ENCODE results near the gene DOK5. TPM values are rescaled to one million over a fixed set of nuclear protein-coding genes. Genes with fewer than 3 reads are reported as not detected.
A peak's percentile ranks its signal among the peaks of the same experiment; 100 is the strongest.

DOK5 gene
- total and polyA plus RNA-seq, 2 of the 4 experiments (the other 2 are of a cell fraction) = 2.8 to 3.9 TPM

- in situ Hi-C loops (cut with MboI; ENCODE audit: low sequenced_read_pairs) = no loop called here
- Histone ChIP-seq H3K9ac (ENCODE audit: low read depth, low read length) (no peak overlapping the region), H3K14ac (replicated peaks; ENCODE audit: low read depth, low read length) (no peak overlapping the region), H4K5ac (ENCODE audit: low read depth, low read length) (no peak overlapping the region), H2BK20ac (ENCODE audit: low read depth, low read length) (no peak overlapping the region), H3K4me1 (ENCODE audit: control insufficient read depth, insufficient read depth, low read length) (no peaks in the 10 kb centered on the region), H3K4me3 (ENCODE audit: insufficient read depth, low read depth, low read length) (no peak overlapping the region), H2AK9ac (replicated peaks; ENCODE audit: low read depth, low read length, poor library complexity) (no peak overlapping the region), H2BK120ac (ENCODE audit: low read depth, low read length) (no peak overlapping the region), H3K27ac (ENCODE audit: insufficient read depth, low read length) (no peak overlapping the region), H4K20me1 (ENCODE audit: insufficient read depth, low read length) (no peaks in the 10 kb centered on the region), H3K4ac (ENCODE audit: low read depth, low read length) (no peak overlapping the region), H4K8ac (ENCODE audit: low read depth in 2 of 2, low read length in 2 of 2) (no peak overlapping the region), H3K9me1 (ENCODE audit: insufficient read depth, low read length) (no peaks in the 10 kb centered on the region), H3K23ac (ENCODE audit: low read depth, low read length) (no peak overlapping the region), H3K18ac (ENCODE audit: low read depth, low read length) (no peak overlapping the region), H2AFZ (replicated peaks; ENCODE audit: low read length, poor library complexity) (no peak overlapping the region), H3K4me2 (ENCODE audit: low read depth, low read length) (no peak overlapping the region), H3K36me3 (ENCODE audit: control insufficient read depth, insufficient read depth, low read length) (no peaks in the 10 kb centered on the region), H2AK5ac (ENCODE audit: low read depth, low read length) (no peak overlapping the region), H3K27me3 (ENCODE audit: control insufficient read depth, insufficient read depth, low read length) (no peaks in the 10 kb centered on the region), H2BK15ac (ENCODE audit: low read depth, low read length) (no peak overlapping the region), H2BK5ac (ENCODE audit: low read depth, low read length, poor library complexity, severe bottlenecking) (no peak overlapping the region), H4K91ac (ENCODE audit: insufficient read depth, low read depth, low read length) (no peak overlapping the region), H3K79me1 (ENCODE audit: low read depth in 1 of 2, low read length in 2 of 2) (no peaks in the 10 kb centered on the region), H3K56ac (ENCODE audit: extremely low read depth, insufficient read depth, low read length) (no peak overlapping the region), H3K9me3 (ENCODE audit: control insufficient read depth, insufficient read depth, low read length) (no peaks in the 10 kb centered on the region)
- dilution Hi-C loops (cut with HindIII; ENCODE audit: low sequenced_read_pairs, unreplicated experiment) = no loop called here
- intact Hi-C loops (cut with micrococcal nuclease) = loop anchor here (10.0 kb wide), 1 partner anchor 1695 kb away; no protein-coding TSS in a partner anchor
- peak; percentile 43 for DNase-seq
- ATAC-seq (ENCODE audit: low read depth) = no peak; the same call in 1 of the 2 replicates
- ChIA-PET CTCF (interaction anchor here (0.9 kb wide), 1 partner anchor 9 kb away, joined by 3 read pairs; no protein-coding TSS in a partner anchor), POLR2A (ENCODE audit: unreplicated experiment) (no interaction called here)
- BruUV-seq (replicated peaks) = no TSS peak
- TF ChIP-seq ELK1 (IDR thresholded peaks at IDR 0.05; ENCODE audit: borderline replicate concordance, low read depth, low read length) (no peak), MAFK (IDR thresholded peaks at IDR 0.05; ENCODE audit: low read depth, low read length) (no peak), MAZ (IDR thresholded peaks at IDR 0.05; ENCODE audit: borderline replicate concordance, low read depth, low read length) (no peak), NFE2L2 (IDR thresholded peaks at IDR 0.05; ENCODE audit: low read depth, low read length) (no peak), RCOR1 (IDR thresholded peaks at IDR 0.05; ENCODE audit: insufficient replicate concordance, low read length) (no peak)
- WGBS, 2 experiments (ENCODE audit: extremely low coverage in 2 of 2, insufficient read length in 1 of 2) = no CpG with 5 or more reads among the region's 4 CpGs
Observed at GRCh38 chr20:54650052-54650719, 174.8 kb downstream of the DOK5 start.
